ENCODE measurements around the gene PDZD2.
"Not testable (repeated sequence)": the region's sequence is repeated elsewhere in the genome, so short reads cannot be mapped to it uniquely, and the experiment has no call there.

Gene PDZD2

GRCh38 chr5:32066448-32066847, 427.5 kb downstream of the PDZD2 start:
- no peak for DNase-seq (ENCODE audit: low read depth in 1 of 2, low spot score in 1 of 2)

- DNase-seq (ENCODE audit: low read depth in 1 of 2, low spot score in 1 of 2) = no peak
Measured at GRCh38 chr5:32067774-32068470, 429.0 kb downstream of the PDZD2 start.

GRCh38 chr5:32068561-32068960, 429.6 kb downstream of the PDZD2 start:
- DNase-seq (ENCODE audit: low read depth in 1 of 2, low spot score in 1 of 2) = no peak

- no peak for DNase-seq (ENCODE audit: low read depth in 1 of 2, low spot score in 1 of 2)
Measured at GRCh38 chr5:32069396-32069795, 430.5 kb downstream of the PDZD2 start.

GRCh38 chr5:32071351-32071944, 432.5 kb downstream of the PDZD2 start:
- DNase-seq (ENCODE audit: low read depth in 1 of 2, low spot score in 1 of 2) = no peak

- DNase-seq (ENCODE audit: low read depth in 1 of 2, low spot score in 1 of 2) = no peak
Measured at GRCh38 chr5:32072054-32072453, 433.1 kb downstream of the PDZD2 start.

- no peak for DNase-seq (ENCODE audit: low read depth in 1 of 2, low spot score in 1 of 2)
Measured at GRCh38 chr5:32074401-32074800, 435.5 kb downstream of the PDZD2 start.

GRCh38 chr5:32076699-32077695, 438.1 kb downstream of the PDZD2 start:
- no peak for DNase-seq (ENCODE audit: low read depth in 1 of 2, low spot score in 1 of 2)

GRCh38 chr5:32078855-32079254, 439.9 kb downstream of the PDZD2 start:
- not testable (repeated sequence) for DNase-seq (ENCODE audit: low read depth in 1 of 2, low spot score in 1 of 2)

- not testable (repeated sequence) for DNase-seq (ENCODE audit: low read depth in 1 of 2, low spot score in 1 of 2)
Measured at GRCh38 chr5:32080565-32080964, 441.6 kb downstream of the PDZD2 start.

GRCh38 chr5:32082701-32083100, 443.8 kb downstream of the PDZD2 start:
- no peak for DNase-seq (ENCODE audit: low read depth in 1 of 2, low spot score in 1 of 2)

- DNase-seq (ENCODE audit: low read depth in 1 of 2, low spot score in 1 of 2) = no peak
Measured at GRCh38 chr5:32083981-32084430, 445.1 kb downstream of the PDZD2 start.

GRCh38 chr5:32087086-32088082, 448.5 kb downstream of the PDZD2 start:
- DNase-seq (ENCODE audit: low read depth in 1 of 2, low spot score in 1 of 2) = no peak

- DNase-seq (ENCODE audit: low read depth in 1 of 2, low spot score in 1 of 2) = no peak
Measured at GRCh38 chr5:32088214-32088613, 449.3 kb downstream of the PDZD2 start.

- DNase-seq (ENCODE audit: low read depth in 1 of 2, low spot score in 1 of 2) = no peak
Measured at GRCh38 chr5:32089146-32090000, 450.4 kb downstream of the PDZD2 start.

GRCh38 chr5:32090026-32090754, 451.3 kb downstream of the PDZD2 start:
- no peak for DNase-seq (ENCODE audit: low read depth in 1 of 2, low spot score in 1 of 2)

GRCh38 chr5:32090755-32091128, 451.8 kb downstream of the PDZD2 start:
- no peak for DNase-seq (ENCODE audit: low read depth in 1 of 2, low spot score in 1 of 2)

- DNase-seq (ENCODE audit: low read depth in 1 of 2, low spot score in 1 of 2) = no peak
Measured at GRCh38 chr5:32092938-32093812, 454.2 kb downstream of the PDZD2 start.
